ENCODE measurements around the gene AKAP8. TPM values are rescaled to one million over a fixed set of nuclear protein-coding genes. Genes with fewer than 3 reads are reported as not detected.

The AKAP8 gene
- total RNA-seq, 4 donors from 2014 or later: 21.6 to 75.2 (median 47.5) TPM

DNA sequence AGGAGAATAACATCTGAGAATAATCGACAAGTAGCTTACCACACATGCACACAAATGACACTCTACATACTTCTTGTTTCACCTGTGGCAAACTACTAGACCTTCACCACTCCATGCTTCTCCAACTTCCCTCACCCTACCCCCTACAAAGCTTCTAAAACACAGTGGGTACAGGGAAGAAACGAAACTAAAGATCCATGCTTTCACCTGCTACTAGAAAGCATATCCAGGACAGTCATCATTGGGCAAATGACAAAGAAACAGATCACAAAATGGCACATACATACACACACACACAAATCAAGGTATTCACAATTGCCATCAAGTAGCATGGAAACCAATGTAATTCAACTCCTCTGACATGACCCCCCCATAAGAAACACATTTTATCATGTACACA is 57.8 kb downstream of the AKAP8 start:
- Histone ChIP-seq H3K36me3 (no peaks in the 10 kb centered on the region), H3K4me1 (peaks cover 64 to 94% (median 77%) of the 10 kb centered on the region in 4 donors), H3K9me3 (no peaks in the 10 kb centered on the region), H3K27ac (no peak overlapping the region), H3K4me3 (no peak overlapping the region), H3K27me3 (no peaks in the 10 kb centered on the region)
- TF ChIP-seq EP300 (IDR thresholded peaks at IDR 0.05; ENCODE audit: low read depth) (no peak), POLR2AphosphoS5 (IDR thresholded peaks at IDR 0.05) (no peak), POLR2A (IDR thresholded peaks at IDR 0.05) (no peak)
- WGBS, 2 donors (ENCODE audit: low coverage in 1 of 2): 63 to 64% methylated on average over 2 of the region's 2 CpGs
- intact Hi-C loops (cut with DNase I; ENCODE audit: low total_unique reads): no loop called here
- no peak for DNase-seq
- in situ Hi-C loops (cut with MboI; ENCODE audit: low pct_ligation_motif_present in 1 of 4, low pct_unique_long_range_greater_than_20kb in 1 of 4, low sequenced_read_pairs in 3 of 4): no loop called here

DNA sequence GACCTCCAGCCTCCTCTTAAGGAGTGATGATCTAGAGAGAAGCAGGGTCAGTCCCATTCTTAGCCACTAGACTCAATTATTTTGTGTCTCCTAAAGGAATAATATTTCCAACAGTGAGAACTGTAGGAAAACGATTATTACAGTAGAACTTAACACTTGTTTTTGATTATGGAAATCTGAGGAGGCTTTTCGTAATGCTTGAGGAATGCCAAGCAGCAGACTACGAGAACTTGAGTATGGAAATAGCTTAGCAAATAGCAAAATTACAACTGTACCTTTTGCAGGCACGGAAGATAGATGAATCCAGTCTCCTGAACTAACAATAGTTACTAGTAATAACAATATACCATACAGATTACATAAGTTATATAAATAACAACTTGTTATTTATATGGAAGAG is 59.5 kb downstream of the AKAP8 start:
- Histone ChIP-seq H3K9me3 (no peaks in the 10 kb centered on the region), H3K4me1 (peaks cover 65 to 92% (median 71%) of the 10 kb centered on the region in 4 donors), H3K27ac (peak overlapping the region in 1 of 4 donors; percentile 35), H3K4me3 (no peak overlapping the region), H3K36me3 (no peaks in the 10 kb centered on the region), H3K27me3 (no peaks in the 10 kb centered on the region)
- intact Hi-C loops (cut with DNase I; ENCODE audit: low total_unique reads) (no loop called here), in situ Hi-C loops (cut with MboI; ENCODE audit: low pct_ligation_motif_present in 1 of 4, low pct_unique_long_range_greater_than_20kb in 1 of 4, low sequenced_read_pairs in 3 of 4) (no loop called here)
- 56 to 58% methylated on average over 4 of the region's 4 CpGs for WGBS, 2 donors (ENCODE audit: low coverage in 1 of 2)
- no peak for DNase-seq
- TF ChIP-seq POLR2A (IDR thresholded peaks at IDR 0.05): no peak
- TF ChIP-seq CTCF (IDR thresholded peaks at IDR 0.05): no peak
- TF ChIP-seq POLR2AphosphoS5 (IDR thresholded peaks at IDR 0.05): no peak
- TF ChIP-seq EP300 (IDR thresholded peaks at IDR 0.05; ENCODE audit: low read depth): no peak

DNA sequence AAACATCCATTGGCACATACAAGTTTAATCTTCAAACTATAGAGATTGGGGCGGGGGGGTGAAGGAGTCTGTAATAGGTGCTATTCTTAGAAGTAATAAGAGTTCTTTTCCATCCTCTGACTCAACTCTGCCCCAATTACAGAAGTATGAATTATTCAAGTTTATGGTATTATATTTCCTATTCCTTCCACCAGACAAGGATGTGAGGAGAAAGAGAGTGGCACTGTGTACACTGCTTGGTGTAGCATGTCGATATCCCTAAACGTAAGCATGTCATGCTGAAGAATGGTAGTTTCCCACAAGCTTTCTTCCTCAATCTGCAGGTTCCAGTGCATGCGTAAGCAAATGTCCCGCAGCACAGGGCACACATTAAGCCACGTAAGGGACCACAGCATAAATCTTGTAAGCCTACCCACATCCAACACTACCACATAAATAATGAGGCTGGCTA is 61.3 kb downstream of the AKAP8 start:
- intact Hi-C loops (cut with DNase I; ENCODE audit: low total_unique reads): no loop called here
- DNase-seq: no peak
- in situ Hi-C loops (cut with MboI; ENCODE audit: low pct_ligation_motif_present in 1 of 4, low pct_unique_long_range_greater_than_20kb in 1 of 4, low sequenced_read_pairs in 3 of 4): no loop called here

DNA sequence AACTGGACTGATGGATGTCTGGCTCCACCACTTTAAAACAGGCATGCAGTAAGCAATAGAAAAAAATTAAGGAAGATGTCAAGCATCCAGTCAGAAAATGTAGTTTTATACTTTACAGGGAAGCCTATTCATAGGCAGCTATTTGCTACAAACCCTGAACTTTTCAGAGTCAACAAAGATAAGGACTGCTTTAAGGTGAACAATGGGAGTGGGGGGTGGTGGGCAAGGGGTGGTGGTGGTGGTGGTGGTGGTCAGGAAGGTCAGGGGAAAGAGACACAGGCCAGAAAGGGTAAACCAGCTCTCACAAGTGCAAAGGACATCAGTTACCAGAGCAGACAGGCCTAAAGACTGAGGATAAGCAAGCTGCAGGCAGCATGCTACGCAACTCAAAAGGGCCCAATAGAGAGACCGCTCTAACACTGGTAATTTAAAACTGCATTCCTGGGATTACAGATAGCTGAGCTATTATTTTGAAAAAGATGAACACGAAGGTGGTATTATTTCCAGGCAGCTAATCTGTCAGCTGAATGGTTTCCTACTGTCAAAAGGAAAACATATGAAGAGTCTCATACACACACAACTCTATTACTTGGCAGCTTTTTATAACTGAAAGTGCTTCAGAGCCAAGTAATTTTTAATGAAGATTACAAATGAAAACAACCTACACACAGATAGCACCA is 62.1 kb downstream of the AKAP8 start:
- TF ChIP-seq POLR2A (IDR thresholded peaks at IDR 0.05) (no peak), CTCF (IDR thresholded peaks at IDR 0.05) (no peak), EP300 (IDR thresholded peaks at IDR 0.05; ENCODE audit: low read depth) (no peak), POLR2AphosphoS5 (IDR thresholded peaks at IDR 0.05) (no peak)
- in situ Hi-C loops (cut with MboI; ENCODE audit: low pct_ligation_motif_present in 1 of 4, low pct_unique_long_range_greater_than_20kb in 1 of 4, low sequenced_read_pairs in 3 of 4) (no loop called here), intact Hi-C loops (cut with DNase I; ENCODE audit: low total_unique reads) (no loop called here)
- Histone ChIP-seq H3K27me3 (no peaks in the 10 kb centered on the region), H3K27ac (peak overlapping the region; percentile 12 to 44 (median 30)), H3K4me1 (peaks cover 46 to 87% (median 58%) of the 10 kb centered on the region in 4 donors), H3K36me3 (no peaks in the 10 kb centered on the region), H3K9me3 (no peaks in the 10 kb centered on the region), H3K4me3 (no peak overlapping the region)
- DNase-seq: no peak
- 53 to 100% methylated on average over 1 to 3 of the region's 3 CpGs for WGBS, 2 donors (ENCODE audit: low coverage in 1 of 2)

More for the DNA sequence above, 61.3 kb downstream of the AKAP8 start:
- Histone ChIP-seq H3K27ac (peak overlapping the region; percentile 12 to 44 (median 30)), H3K36me3 (no peaks in the 10 kb centered on the region), H3K4me3 (no peak overlapping the region), H3K4me1 (peaks cover 48 to 92% (median 60%) of the 10 kb centered on the region in 4 donors), H3K27me3 (no peaks in the 10 kb centered on the region), H3K9me3 (no peaks in the 10 kb centered on the region)
- TF ChIP-seq POLR2AphosphoS5 (IDR thresholded peaks at IDR 0.05): no peak
- TF ChIP-seq EP300 (IDR thresholded peaks at IDR 0.05; ENCODE audit: low read depth): no peak
- no peak for TF ChIP-seq POLR2A (IDR thresholded peaks at IDR 0.05)
- TF ChIP-seq CTCF (IDR thresholded peaks at IDR 0.05): no peak
- WGBS, 2 donors (ENCODE audit: low coverage in 1 of 2): 42 to 49% methylated on average over 3 to 6 of the region's 6 CpGs
